ENCODE measurements around the gene MYOF.

Gene MYOF

GRCh38 chr10:93385345-93385744 is 96.8 kb downstream of the MYOF start:
- Histone ChIP-seq H3K9me3 (ENCODE audit: control insufficient read depth in 1 of 2, low read length in 2 of 2) (no peaks in the 10 kb centered on the region), H3K27ac (ENCODE audit: low read length) (no peak overlapping the region), H3K27me3 (ENCODE audit: low read depth, low read length) (no peaks in the 10 kb centered on the region), H3K36me3 (ENCODE audit: control insufficient read depth in 1 of 2, insufficient read depth in 2 of 2, low read length in 2 of 2) (peaks cover 20 to 33% of the 10 kb centered on the region in 2 donors), H3K4me1 (ENCODE audit: control insufficient read depth in 1 of 2, insufficient read depth in 2 of 2, low read length in 2 of 2) (peaks cover 0 to 12% of the 10 kb centered on the region in 2 donors), H3K4me3 (ENCODE audit: low read depth in 1 of 2, low read length in 2 of 2) (no peak overlapping the region)

- Histone ChIP-seq H3K36me3 (ENCODE audit: control insufficient read depth in 1 of 2, insufficient read depth in 2 of 2, low read length in 2 of 2) (peaks cover 32 to 44% of the 10 kb centered on the region in 2 donors), H3K4me1 (ENCODE audit: control insufficient read depth in 1 of 2, insufficient read depth in 2 of 2, low read length in 2 of 2) (peaks cover 0 to 10% of the 10 kb centered on the region in 2 donors), H3K9me3 (ENCODE audit: control insufficient read depth in 1 of 2, low read length in 2 of 2) (no peaks in the 10 kb centered on the region), H3K27me3 (ENCODE audit: low read depth, low read length) (no peaks in the 10 kb centered on the region), H3K4me3 (ENCODE audit: low read depth in 1 of 2, low read length in 2 of 2) (no peak overlapping the region), H3K27ac (ENCODE audit: low read length) (peak overlapping the region; percentile 82)
These were observed 98.1 kb downstream of the MYOF start for GRCh38 chr10:93384006-93384405.

GRCh38 chr10:93383562-93383981 is 98.6 kb downstream of the MYOF start:
- H3K36me3 ChIP-seq (ENCODE audit: control insufficient read depth in 1 of 2, insufficient read depth in 2 of 2, low read length in 2 of 2): peaks cover 28 to 44% of the 10 kb centered on the region in 2 donors

GRCh38 chr10:93379731-93380575 is 102.2 kb downstream of the MYOF start:
- H3K36me3 ChIP-seq (ENCODE audit: control insufficient read depth in 1 of 2, insufficient read depth in 2 of 2, low read length in 2 of 2): peaks cover 28 to 35% of the 10 kb centered on the region in 2 donors

More at GRCh38 chr10:93383562-93383981, 98.6 kb downstream of the MYOF start:
- Histone ChIP-seq H3K4me3 (ENCODE audit: low read depth in 1 of 2, low read length in 2 of 2) (no peak overlapping the region), H3K4me1 (ENCODE audit: control insufficient read depth in 1 of 2, insufficient read depth in 2 of 2, low read length in 2 of 2) (peaks cover 0 to 10% of the 10 kb centered on the region in 2 donors), H3K27ac (ENCODE audit: low read length) (peak overlapping the region; percentile 82), H3K9me3 (ENCODE audit: control insufficient read depth in 1 of 2, low read length in 2 of 2) (no peaks in the 10 kb centered on the region), H3K27me3 (ENCODE audit: low read depth, low read length) (no peaks in the 10 kb centered on the region)

GRCh38 chr10:93378997-93379730 is 103.0 kb downstream of the MYOF start:
- Histone ChIP-seq H3K36me3 (ENCODE audit: control insufficient read depth in 1 of 2, insufficient read depth in 2 of 2, low read length in 2 of 2) (peaks cover 36 to 42% of the 10 kb centered on the region in 2 donors), H3K27me3 (ENCODE audit: low read depth, low read length) (no peaks in the 10 kb centered on the region), H3K4me1 (ENCODE audit: control insufficient read depth in 1 of 2, insufficient read depth in 2 of 2, low read length in 2 of 2) (peaks cover 0 to 3% of the 10 kb centered on the region in 2 donors), H3K27ac (ENCODE audit: low read length) (peak overlapping the region; percentile 11), H3K9me3 (ENCODE audit: control insufficient read depth in 1 of 2, low read length in 2 of 2) (no peaks in the 10 kb centered on the region), H3K4me3 (ENCODE audit: low read depth in 1 of 2, low read length in 2 of 2) (no peak overlapping the region)

More at GRCh38 chr10:93379731-93380575, 102.2 kb downstream of the MYOF start:
- Histone ChIP-seq H3K27me3 (ENCODE audit: low read depth, low read length) (no peaks in the 10 kb centered on the region), H3K9me3 (ENCODE audit: control insufficient read depth in 1 of 2, low read length in 2 of 2) (no peaks in the 10 kb centered on the region), H3K27ac (ENCODE audit: low read length) (peak overlapping the region; percentile 17), H3K4me1 (ENCODE audit: control insufficient read depth in 1 of 2, insufficient read depth in 2 of 2, low read length in 2 of 2) (peaks cover 0 to 5% of the 10 kb centered on the region in 2 donors), H3K4me3 (ENCODE audit: low read depth in 1 of 2, low read length in 2 of 2) (no peak overlapping the region)

GRCh38 chr10:93378039-93378438 is 104.1 kb downstream of the MYOF start:
- H3K36me3 ChIP-seq (ENCODE audit: control insufficient read depth in 1 of 2, insufficient read depth in 2 of 2, low read length in 2 of 2): peaks cover 45 to 52% of the 10 kb centered on the region in 2 donors
- no peaks in the 10 kb centered on the region for H3K9me3 ChIP-seq (ENCODE audit: control insufficient read depth in 1 of 2, low read length in 2 of 2)
- no peaks in the 10 kb centered on the region for H3K4me1 ChIP-seq (ENCODE audit: control insufficient read depth in 1 of 2, insufficient read depth in 2 of 2, low read length in 2 of 2)
- peak overlapping the region; percentile 92 for H3K27ac ChIP-seq (ENCODE audit: low read length)
- H3K27me3 ChIP-seq (ENCODE audit: low read depth, low read length): no peaks in the 10 kb centered on the region
- H3K4me3 ChIP-seq (ENCODE audit: low read depth in 1 of 2, low read length in 2 of 2): no peak overlapping the region

- H3K36me3 ChIP-seq (ENCODE audit: control insufficient read depth in 1 of 2, insufficient read depth in 2 of 2, low read length in 2 of 2): peaks cover 57 to 62% of the 10 kb centered on the region in 2 donors
- H3K4me3 ChIP-seq (ENCODE audit: low read depth in 1 of 2, low read length in 2 of 2): peak overlapping the region in 1 of 2 donors; percentile 32
These were observed 105.5 kb downstream of the MYOF start for GRCh38 chr10:93376372-93377293.

GRCh38 chr10:93370961-93371360 is 111.2 kb downstream of the MYOF start:
- Histone ChIP-seq H3K4me3 (ENCODE audit: low read depth in 1 of 2, low read length in 2 of 2) (no peak overlapping the region), H3K27ac (ENCODE audit: low read length) (no peak overlapping the region), H3K9me3 (ENCODE audit: control insufficient read depth in 1 of 2, low read length in 2 of 2) (no peaks in the 10 kb centered on the region), H3K27me3 (ENCODE audit: low read depth, low read length) (no peaks in the 10 kb centered on the region), H3K4me1 (ENCODE audit: control insufficient read depth in 1 of 2, insufficient read depth in 2 of 2, low read length in 2 of 2) (no peaks in the 10 kb centered on the region), H3K36me3 (ENCODE audit: control insufficient read depth in 1 of 2, insufficient read depth in 2 of 2, low read length in 2 of 2) (peaks cover 67 to 78% of the 10 kb centered on the region in 2 donors)

More at GRCh38 chr10:93376372-93377293, 105.5 kb downstream of the MYOF start:
- H3K4me1 ChIP-seq (ENCODE audit: control insufficient read depth in 1 of 2, insufficient read depth in 2 of 2, low read length in 2 of 2): no peaks in the 10 kb centered on the region
- peak overlapping the region; percentile 92 for H3K27ac ChIP-seq (ENCODE audit: low read length)
- H3K9me3 ChIP-seq (ENCODE audit: control insufficient read depth in 1 of 2, low read length in 2 of 2): no peaks in the 10 kb centered on the region
- H3K27me3 ChIP-seq (ENCODE audit: low read depth, low read length): no peaks in the 10 kb centered on the region

- peaks cover 70 to 80% of the 10 kb centered on the region in 2 donors for H3K36me3 ChIP-seq (ENCODE audit: control insufficient read depth in 1 of 2, insufficient read depth in 2 of 2, low read length in 2 of 2)
- H3K27ac ChIP-seq (ENCODE audit: low read length): no peak overlapping the region
- no peaks in the 10 kb centered on the region for H3K27me3 ChIP-seq (ENCODE audit: low read depth, low read length)
These were observed 112.5 kb downstream of the MYOF start for GRCh38 chr10:93369588-93370164.

GRCh38 chr10:93368210-93368609 is 113.9 kb downstream of the MYOF start:
- Histone ChIP-seq H3K4me3 (ENCODE audit: low read depth in 1 of 2, low read length in 2 of 2) (no peak overlapping the region), H3K4me1 (ENCODE audit: control insufficient read depth in 1 of 2, insufficient read depth in 2 of 2, low read length in 2 of 2) (no peaks in the 10 kb centered on the region), H3K36me3 (ENCODE audit: control insufficient read depth in 1 of 2, insufficient read depth in 2 of 2, low read length in 2 of 2) (peaks cover 65 to 82% of the 10 kb centered on the region in 2 donors), H3K9me3 (ENCODE audit: control insufficient read depth in 1 of 2, low read length in 2 of 2) (no peaks in the 10 kb centered on the region), H3K27me3 (ENCODE audit: low read depth, low read length) (no peaks in the 10 kb centered on the region), H3K27ac (ENCODE audit: low read length) (no peak overlapping the region)

More at GRCh38 chr10:93369588-93370164, 112.5 kb downstream of the MYOF start:
- no peaks in the 10 kb centered on the region for H3K9me3 ChIP-seq (ENCODE audit: control insufficient read depth in 1 of 2, low read length in 2 of 2)
- H3K4me3 ChIP-seq (ENCODE audit: low read depth in 1 of 2, low read length in 2 of 2): no peak overlapping the region
- H3K4me1 ChIP-seq (ENCODE audit: control insufficient read depth in 1 of 2, insufficient read depth in 2 of 2, low read length in 2 of 2): no peaks in the 10 kb centered on the region
